HepG2 (cell line): ENCODE results near the gene TMEM63B. TPM values are rescaled to one million over a fixed set of nuclear protein-coding genes. Genes with fewer than 3 reads are reported as not detected.

Experiments used
- BORCS8-MEF2B ChIP-seq: sonication (generic); formaldehyde crosslinking; IDR thresholded peaks from 2 replicates; pipeline ENCODE4 v1.8.0; 2022; ENCODE audit warnings: mild to moderate bottlenecking, missing genetic modification reagents
- CREM ChIP-seq, 2 experiments: sonication (generic) in 1 of 2; formaldehyde crosslinking in 1 of 2; IDR thresholded peaks; 2 replicates each; pipeline versions ENCODE4 v1.4.0 to v1.6.1; 2016 to 2020; ENCODE audit warnings: antibody characterized with exemption in 1 of 2, mild to moderate bottlenecking in 1 of 2, missing genetic modification reagents in 1 of 2
- NCOR1 ChIP-seq: fragments of 200-600 bp; sonication (generic); IDR thresholded peaks from 2 replicates; pipeline ENCODE4 v1.7.0; 2017; ENCODE audit warnings: antibody characterized with exemption, low read length, borderline replicate concordance
- PCBP1 ChIP-seq: fragments of 200-400 bp; formaldehyde crosslinking; IDR thresholded peaks from 2 replicates; pipeline ENCODE4 v1.6.1; 2017; ENCODE audit warnings: mild to moderate bottlenecking, low read depth, low read length, borderline replicate concordance
- SAP130 ChIP-seq: IDR thresholded peaks from 2 replicates; pipeline ENCODE4 v1.6.1; 2016; ENCODE audit warnings: low read depth
- SRSF1 ChIP-seq: fragments of 200-400 bp; formaldehyde crosslinking; optimal IDR thresholded peaks from 2 replicates; pipeline ENCODE3; 2017; ENCODE audit warnings: mild to moderate bottlenecking, low read depth, low read length, moderate library complexity
- THYN1 ChIP-seq: sonication (generic); formaldehyde crosslinking; IDR thresholded peaks from 2 replicates; pipeline ENCODE4 v1.8.1; 2023; ENCODE audit warnings: low read depth, mild to moderate bottlenecking, moderate library complexity, missing genetic modification reagents, borderline replicate concordance
- XRCC5 ChIP-seq: fragments of 200-400 bp; formaldehyde crosslinking; optimal IDR thresholded peaks from 2 replicates; pipeline ENCODE3; 2017; ENCODE audit warnings: mild to moderate bottlenecking, low read length
- ZNF101 ChIP-seq: sonication (generic); formaldehyde crosslinking; IDR thresholded peaks from 2 replicates; pipeline ENCODE4 v1.4.0; 2020; ENCODE audit warnings: mild to moderate bottlenecking, low read depth, missing genetic modification reagents, borderline replicate concordance
- ZNF143 ChIP-seq: sonication (generic); formaldehyde crosslinking; IDR thresholded peaks from 2 replicates; pipeline ENCODE4 v1.4.0; 2020; ENCODE audit warnings: missing genetic modification reagents
- ZNF605 ChIP-seq: sonication (generic); formaldehyde crosslinking; IDR thresholded peaks from 2 replicates; pipeline ENCODE4 v1.8.0; 2022; ENCODE audit warnings: mild to moderate bottlenecking, missing genetic modification reagents
- polyA plus RNA-seq, 8 experiments: library from polyadenylated mRNA; depleted of rRNA in 3 of 8; stranded (reverse) in 7 of 8; unstranded in 1 of 8; fragments of >200 nt; fragmentation: Illumina TruSeq in 4 of 8; extraction: Trizol in 4 of 8; gene quantifications; 2 replicates each; pipeline versions ENCODE4 v1.2.1 to v1.2.3, GENCODE V29; 2011 to 2016; ENCODE audit warnings: low read depth in 4 of 8, missing spikeins in 1 of 8, mixed read lengths in 1 of 8; ENCODE audit not compliant: insufficient read depth in 1 of 8
- total RNA-seq, 5 experiments: library from RNA; depleted of rRNA; stranded (reverse); fragments of >200 nt; fragmentation: Illumina TruSeq; extraction: Trizol; gene quantifications; 2 replicates each; pipeline ENCODE4 v1.2.3, GENCODE V29; 2016; ENCODE audit warnings: low read depth in 1 of 5
- TF ChIP-seq, protein P1 (sequence below): sonication (generic); formaldehyde crosslinking; IDR thresholded peaks from 2 replicates; pipeline ENCODE4 v1.5.1; 2020; ENCODE audit warnings: missing genetic modification reagents, mild to moderate bottlenecking, borderline replicate concordance
- TF ChIP-seq, protein P2 (sequence below): fragments of 450-650 bp; IDR thresholded peaks from 2 replicates; pipeline ENCODE4 v1.6.1; 2017; ENCODE audit warnings: mild to moderate bottlenecking
- TF ChIP-seq, protein P3 (sequence below): sonication (generic); formaldehyde crosslinking; IDR thresholded peaks from 2 replicates; pipeline ENCODE4 v1.5.0; 2020; ENCODE audit warnings: mild to moderate bottlenecking, missing genetic modification reagents, borderline replicate concordance
- TF ChIP-seq, protein P4 (sequence below): IDR thresholded peaks from 2 replicates; pipeline ENCODE4 v1.6.1; 2016; ENCODE audit warnings: mild to moderate bottlenecking

Gene TMEM63B
- total and polyA plus RNA-seq, 2 of the 13 experiments (the other 11 are each of a cell fraction or from before 2014, with no cell fraction given) = 27.4 to 75.8 TPM

DNA sequence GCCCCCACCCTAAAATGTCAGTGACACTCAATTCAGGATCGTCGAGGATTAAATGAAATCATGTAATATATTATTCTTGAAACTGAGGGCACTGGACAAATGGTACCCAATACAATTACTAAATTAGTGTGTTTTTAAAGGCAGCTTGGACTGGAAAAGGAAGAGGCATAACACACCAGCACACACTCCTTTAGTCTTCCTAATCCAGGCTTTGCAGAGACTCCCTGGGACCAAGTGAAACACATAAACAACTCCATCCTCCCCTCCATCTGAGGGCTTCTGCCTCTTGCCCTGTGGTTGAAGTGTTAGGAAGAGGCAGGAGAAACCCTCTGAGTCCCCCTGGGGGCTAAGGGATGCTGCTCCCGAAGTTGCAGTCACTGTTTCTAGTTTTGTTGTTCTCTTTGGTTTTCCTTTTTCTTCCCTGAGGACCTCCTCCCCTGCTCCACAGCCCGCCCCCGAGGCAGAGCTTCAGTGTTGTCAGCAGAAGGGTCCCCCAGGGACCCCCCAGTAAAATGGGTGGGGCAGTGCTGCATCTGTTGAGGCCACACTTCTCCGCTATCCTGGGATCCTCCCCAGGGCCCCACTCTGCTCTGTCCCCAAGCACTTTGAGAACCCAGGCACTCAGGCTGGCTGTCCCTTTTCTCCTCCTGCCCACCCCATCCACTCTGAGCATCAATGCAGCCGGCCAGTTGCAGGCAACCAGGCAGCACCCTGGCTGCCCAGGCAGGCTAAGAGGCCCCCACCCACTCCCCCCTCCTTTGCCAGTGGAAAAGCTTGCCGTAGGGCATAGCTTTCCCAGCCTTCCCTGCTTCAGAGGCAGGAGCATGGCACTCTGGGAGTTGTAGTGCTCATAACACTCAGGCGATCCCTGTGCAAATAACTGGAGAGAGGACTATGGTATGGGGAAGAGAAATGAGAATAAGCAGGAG, 5.9 kb downstream of the TMEM63B start (continued):
- TF ChIP-seq, protein P1, sequence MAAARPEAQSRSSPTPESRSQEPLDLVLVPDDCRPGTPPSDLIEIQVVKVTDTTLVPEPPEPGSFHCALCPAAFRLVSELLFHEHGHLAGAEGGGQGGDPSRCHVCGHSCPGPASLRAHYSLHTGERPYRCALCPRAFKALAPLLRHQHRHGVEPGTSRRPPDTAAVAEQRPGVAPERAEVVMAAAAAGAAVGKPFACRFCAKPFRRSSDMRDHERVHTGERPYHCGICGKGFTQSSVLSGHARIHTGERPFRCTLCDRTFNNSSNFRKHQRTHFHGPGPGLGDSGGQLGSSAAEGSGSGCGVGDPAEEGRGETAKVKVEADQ (CRISPR knock-in tag) = 0 out of 2 replicates have a peak, but pooled peaks have one; percentile 36
- peak; percentile 48 for TF ChIP-seq SAP130 (CRISPR knock-in tag)
- peak; percentile 77 for TF ChIP-seq ZNF605 (CRISPR knock-in tag)
- TF ChIP-seq, protein P2, sequence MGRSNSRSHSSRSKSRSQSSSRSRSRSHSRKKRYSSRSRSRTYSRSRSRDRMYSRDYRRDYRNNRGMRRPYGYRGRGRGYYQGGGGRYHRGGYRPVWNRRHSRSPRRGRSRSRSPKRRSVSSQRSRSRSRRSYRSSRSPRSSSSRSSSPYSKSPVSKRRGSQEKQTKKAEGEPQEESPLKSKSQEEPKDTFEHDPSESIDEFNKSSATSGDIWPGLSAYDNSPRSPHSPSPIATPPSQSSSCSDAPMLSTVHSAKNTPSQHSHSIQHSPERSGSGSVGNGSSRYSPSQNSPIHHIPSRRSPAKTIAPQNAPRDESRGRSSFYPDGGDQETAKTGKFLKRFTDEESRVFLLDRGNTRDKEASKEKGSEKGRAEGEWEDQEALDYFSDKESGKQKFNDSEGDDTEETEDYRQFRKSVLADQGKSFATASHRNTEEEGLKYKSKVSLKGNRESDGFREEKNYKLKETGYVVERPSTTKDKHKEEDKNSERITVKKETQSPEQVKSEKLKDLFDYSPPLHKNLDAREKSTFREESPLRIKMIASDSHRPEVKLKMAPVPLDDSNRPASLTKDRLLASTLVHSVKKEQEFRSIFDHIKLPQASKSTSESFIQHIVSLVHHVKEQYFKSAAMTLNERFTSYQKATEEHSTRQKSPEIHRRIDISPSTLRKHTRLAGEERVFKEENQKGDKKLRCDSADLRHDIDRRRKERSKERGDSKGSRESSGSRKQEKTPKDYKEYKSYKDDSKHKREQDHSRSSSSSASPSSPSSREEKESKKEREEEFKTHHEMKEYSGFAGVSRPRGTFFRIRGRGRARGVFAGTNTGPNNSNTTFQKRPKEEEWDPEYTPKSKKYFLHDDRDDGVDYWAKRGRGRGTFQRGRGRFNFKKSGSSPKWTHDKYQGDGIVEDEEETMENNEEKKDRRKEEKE = no peak
- TF ChIP-seq, protein P3, sequence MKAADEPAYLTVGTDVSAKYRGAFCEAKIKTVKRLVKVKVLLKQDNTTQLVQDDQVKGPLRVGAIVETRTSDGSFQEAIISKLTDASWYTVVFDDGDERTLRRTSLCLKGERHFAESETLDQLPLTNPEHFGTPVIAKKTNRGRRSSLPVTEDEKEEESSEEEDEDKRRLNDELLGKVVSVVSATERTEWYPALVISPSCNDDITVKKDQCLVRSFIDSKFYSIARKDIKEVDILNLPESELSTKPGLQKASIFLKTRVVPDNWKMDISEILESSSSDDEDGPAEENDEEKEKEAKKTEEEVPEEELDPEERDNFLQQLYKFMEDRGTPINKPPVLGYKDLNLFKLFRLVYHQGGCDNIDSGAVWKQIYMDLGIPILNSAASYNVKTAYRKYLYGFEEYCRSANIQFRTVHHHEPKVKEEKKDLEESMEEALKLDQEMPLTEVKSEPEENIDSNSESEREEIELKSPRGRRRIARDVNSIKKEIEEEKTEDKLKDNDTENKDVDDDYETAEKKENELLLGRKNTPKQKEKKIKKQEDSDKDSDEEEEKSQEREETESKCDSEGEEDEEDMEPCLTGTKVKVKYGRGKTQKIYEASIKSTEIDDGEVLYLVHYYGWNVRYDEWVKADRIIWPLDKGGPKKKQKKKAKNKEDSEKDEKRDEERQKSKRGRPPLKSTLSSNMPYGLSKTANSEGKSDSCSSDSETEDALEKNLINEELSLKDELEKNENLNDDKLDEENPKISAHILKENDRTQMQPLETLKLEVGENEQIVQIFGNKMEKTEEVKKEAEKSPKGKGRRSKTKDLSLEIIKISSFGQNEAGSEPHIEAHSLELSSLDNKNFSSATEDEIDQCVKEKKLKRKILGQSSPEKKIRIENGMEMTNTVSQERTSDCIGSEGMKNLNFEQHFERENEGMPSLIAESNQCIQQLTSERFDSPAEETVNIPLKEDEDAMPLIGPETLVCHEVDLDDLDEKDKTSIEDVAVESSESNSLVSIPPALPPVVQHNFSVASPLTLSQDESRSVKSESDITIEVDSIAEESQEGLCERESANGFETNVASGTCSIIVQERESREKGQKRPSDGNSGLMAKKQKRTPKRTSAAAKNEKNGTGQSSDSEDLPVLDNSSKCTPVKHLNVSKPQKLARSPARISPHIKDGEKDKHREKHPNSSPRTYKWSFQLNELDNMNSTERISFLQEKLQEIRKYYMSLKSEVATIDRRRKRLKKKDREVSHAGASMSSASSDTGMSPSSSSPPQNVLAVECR (CRISPR knock-in tag) = peak; percentile 18; the same call in 1 of the 2 replicates
- peak; percentile 92 for TF ChIP-seq ZNF143 (CRISPR knock-in tag)
- peak; percentile 38; the same call in 1 of the 2 replicates for TF ChIP-seq CREM (IDR thresholded peaks at IDR 0.05)
- TF ChIP-seq CREM (CRISPR knock-in tag; IDR thresholded peaks at IDR 0.05) = no peak
- no peak for TF ChIP-seq THYN1 (CRISPR knock-in tag)
- peak; percentile 23; the same call in 1 of the 2 replicates for TF ChIP-seq BORCS8-MEF2B (CRISPR knock-in tag)
- TF ChIP-seq, protein P4, sequence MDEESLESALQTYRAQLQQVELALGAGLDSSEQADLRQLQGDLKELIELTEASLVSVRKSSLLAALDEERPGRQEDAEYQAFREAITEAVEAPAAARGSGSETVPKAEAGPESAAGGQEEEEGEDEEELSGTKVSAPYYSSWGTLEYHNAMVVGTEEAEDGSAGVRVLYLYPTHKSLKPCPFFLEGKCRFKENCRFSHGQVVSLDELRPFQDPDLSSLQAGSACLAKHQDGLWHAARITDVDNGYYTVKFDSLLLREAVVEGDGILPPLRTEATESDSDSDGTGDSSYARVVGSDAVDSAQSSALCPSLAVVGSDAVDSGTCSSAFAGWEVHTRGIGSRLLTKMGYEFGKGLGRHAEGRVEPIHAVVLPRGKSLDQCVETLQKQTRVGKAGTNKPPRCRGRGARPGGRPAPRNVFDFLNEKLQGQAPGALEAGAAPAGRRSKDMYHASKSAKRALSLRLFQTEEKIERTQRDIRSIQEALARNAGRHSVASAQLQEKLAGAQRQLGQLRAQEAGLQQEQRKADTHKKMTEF (CRISPR knock-in tag) = no peak
- peak; percentile 43 for TF ChIP-seq SRSF1
- no peak for TF ChIP-seq ZNF101
- no peak for TF ChIP-seq NCOR1
- 0 out of 2 replicates have a peak, but pooled peaks have one; percentile 66 for TF ChIP-seq PCBP1
- TF ChIP-seq XRCC5 = peak; percentile 41
